Measurements from ENCODE around the gene CLSTN2.

DNA sequence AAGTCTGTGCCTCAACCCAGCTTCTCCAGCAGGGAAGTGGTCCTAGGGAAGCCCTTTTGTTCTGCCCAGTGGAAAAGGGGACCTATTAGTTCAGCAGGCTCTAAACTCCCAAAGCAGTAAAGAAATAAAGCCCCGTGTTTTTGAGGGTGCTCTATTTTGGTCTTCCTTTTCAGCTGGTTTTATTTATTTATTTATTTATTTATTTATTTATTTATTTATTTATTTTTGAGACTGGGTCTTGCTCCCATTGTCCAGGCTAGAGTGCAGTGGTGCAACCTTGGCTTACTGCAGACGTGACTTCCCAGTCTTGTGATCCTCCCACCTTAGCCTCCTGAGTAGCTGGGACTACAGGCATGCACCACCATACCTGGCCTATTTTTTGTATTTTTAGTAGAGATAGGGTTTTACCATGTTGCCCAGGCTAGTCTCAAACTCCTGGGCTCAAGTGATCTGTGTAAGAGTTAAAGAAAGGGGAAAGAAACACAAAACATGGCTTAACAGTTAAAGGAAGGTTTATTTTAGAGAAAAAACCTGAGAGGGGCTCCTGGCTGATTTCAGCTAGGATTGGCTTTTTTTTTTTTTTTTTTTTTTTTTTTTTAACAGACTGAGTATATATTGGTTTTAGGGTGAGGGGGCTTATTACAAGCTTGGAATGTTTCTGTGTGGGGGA is 154.6 kb downstream of the CLSTN2 start:
- TF ChIP-seq CTCF (IDR thresholded peaks at IDR 0.05) (no peak), POLR2A (IDR thresholded peaks at IDR 0.05) (no peak), POLR2AphosphoS5 (IDR thresholded peaks at IDR 0.05) (no peak)

All from prostate gland (tissue), 2 donors.